Esophagus (tissue), 2 donors: ENCODE data around the gene TRIM43. TPM values are rescaled to one million over a fixed set of nuclear protein-coding genes. Genes with fewer than 3 reads are reported as not detected.
"Not testable (repeated sequence)": the region's sequence is repeated elsewhere in the genome, so short reads cannot be mapped to it uniquely, and the experiment has no call there.

Source experiments
- H3K27ac ChIP-seq, 2 donors: one replicate each; pipeline ENCODE4 v1.5.1; 2013; ENCODE audit warnings: low read depth in 2 of 2, mild to moderate bottlenecking in 2 of 2, inconsistent platforms in 1 of 2, low read length in 1 of 2, moderate library complexity in 1 of 2
- H3K27me3 ChIP-seq, 2 donors: one replicate each; pipeline ENCODE4 v1.6.1; 2013; ENCODE audit warnings: low read length in 2 of 2, control low read depth in 1 of 2, mild to moderate bottlenecking in 1 of 2; ENCODE audit not compliant: insufficient read depth in 2 of 2, control insufficient read depth in 1 of 2
- H3K36me3 ChIP-seq, 2 donors: one replicate each; pipeline ENCODE4 v1.6.1; 2013; ENCODE audit warnings: low read length in 1 of 2; ENCODE audit not compliant: control insufficient read depth in 2 of 2, insufficient read depth in 2 of 2
- H3K4me1 ChIP-seq, 2 donors: one replicate each; pipeline ENCODE4 v1.6.1; 2013; ENCODE audit warnings: low read length in 1 of 2; ENCODE audit not compliant: control insufficient read depth in 2 of 2, insufficient read depth in 2 of 2
- H3K4me3 ChIP-seq, 2 donors: one replicate each; pipeline ENCODE4 v1.5.1; 2013; ENCODE audit warnings: low read length in 2 of 2, mild to moderate bottlenecking in 2 of 2, low read depth in 1 of 2, moderate library complexity in 1 of 2
- H3K9me3 ChIP-seq, 2 donors: one replicate each; pipeline ENCODE4 v1.6.1; 2013; ENCODE audit warnings: mild to moderate bottlenecking in 2 of 2, low read depth in 1 of 2, low read length in 1 of 2, moderate library complexity in 1 of 2; ENCODE audit not compliant: control insufficient read depth in 2 of 2, insufficient read depth in 1 of 2
- WGBS, 2 donors: extraction: QIAGEN DNeasy Blood & Tissue Kit; methylation state at CpG; one replicate each; pipeline ENCODE4 v1.1.7; 2013; 5-methylcytosine and 5-hydroxymethylcytosine counted together
- polyA plus RNA-seq, 2 donors: library from polyadenylated mRNA; stranded (reverse); fragments of 200-250 nt; gene quantifications; one replicate each; pipeline ENCODE4 v1.2.3, GENCODE V29; 2013
- donor health status: healthy with polysubstance abuse.
- donor health status: Bipolar disorder and iron deficiency.

Gene TRIM43
- polyA plus RNA-seq, 2 donors: not detected

GRCh38 chr2:95633626-95634259, 41.9 kb downstream of the TRIM43 start:
- not testable (repeated sequence) for H3K36me3 ChIP-seq, H3K9me3 ChIP-seq, H3K4me1 ChIP-seq, H3K27me3 ChIP-seq, H3K27ac ChIP-seq, H3K4me3 ChIP-seq
- WGBS, 2 donors: no CpG with 5 or more reads among the region's 2 CpGs

GRCh38 chr2:95640515-95641288, 48.9 kb downstream of the TRIM43 start:
- WGBS, 2 donors: 57 to 62% methylated on average over 2 of the region's 25 CpGs
- not testable (repeated sequence) for H3K4me1 ChIP-seq, H3K9me3 ChIP-seq, H3K4me3 ChIP-seq, H3K27ac ChIP-seq, H3K27me3 ChIP-seq, H3K36me3 ChIP-seq

GRCh38 chr2:95641289-95641575, 49.4 kb downstream of the TRIM43 start:
- no CpG with 5 or more reads among the region's 9 CpGs for WGBS, 2 donors

GRCh38 chr2:95641787-95642186, 50.0 kb downstream of the TRIM43 start:
- not testable (repeated sequence) for H3K4me1 ChIP-seq, H3K36me3 ChIP-seq, H3K27ac ChIP-seq, H3K9me3 ChIP-seq, H3K4me3 ChIP-seq, H3K27me3 ChIP-seq
- WGBS, 2 donors: 44% methylated on average over 2 of the region's 2 CpGs; no CpG with 5 or more reads in 1 of the 2 donors

More at GRCh38 chr2:95641289-95641575, 49.4 kb downstream of the TRIM43 start:
- not testable (repeated sequence) for H3K9me3 ChIP-seq, H3K4me3 ChIP-seq, H3K4me1 ChIP-seq, H3K27ac ChIP-seq, H3K27me3 ChIP-seq, H3K36me3 ChIP-seq

GRCh38 chr2:95642360-95642759, 50.6 kb downstream of the TRIM43 start:
- H3K27ac ChIP-seq, H3K9me3 ChIP-seq, H3K36me3 ChIP-seq, H3K27me3 ChIP-seq, H3K4me3 ChIP-seq, H3K4me1 ChIP-seq: not testable (repeated sequence)
- 73 to 88% methylated on average over 2 of the region's 2 CpGs for WGBS, 2 donors

GRCh38 chr2:95642951-95643350, 51.1 kb downstream of the TRIM43 start:
- H3K4me1 ChIP-seq, H3K27me3 ChIP-seq, H3K27ac ChIP-seq, H3K36me3 ChIP-seq, H3K9me3 ChIP-seq, H3K4me3 ChIP-seq: not testable (repeated sequence)
- 74 to 80% methylated on average over 1 of the region's 4 CpGs for WGBS, 2 donors

- not testable (repeated sequence) for H3K36me3 ChIP-seq, H3K27ac ChIP-seq, H3K4me3 ChIP-seq, H3K4me1 ChIP-seq, H3K9me3 ChIP-seq, H3K27me3 ChIP-seq
- no CpG with 5 or more reads among the region's 2 CpGs for WGBS, 2 donors
These were observed 53.5 kb downstream of the TRIM43 start for GRCh38 chr2:95645312-95645711.

GRCh38 chr2:95646274-95646994, 54.6 kb downstream of the TRIM43 start:
- no CpG with 5 or more reads among the region's 8 CpGs for WGBS, 2 donors
- not testable (repeated sequence) for H3K27me3 ChIP-seq, H3K4me3 ChIP-seq, H3K36me3 ChIP-seq, H3K27ac ChIP-seq, H3K4me1 ChIP-seq, H3K9me3 ChIP-seq

- WGBS, 2 donors: 35 to 59% methylated on average over 13 to 15 of the region's 29 CpGs
- H3K36me3 ChIP-seq, H3K27ac ChIP-seq, H3K4me1 ChIP-seq, H3K4me3 ChIP-seq, H3K9me3 ChIP-seq, H3K27me3 ChIP-seq: not testable (repeated sequence)
These were observed 57.2 kb downstream of the TRIM43 start for GRCh38 chr2:95648894-95649544.
